GM13976 (cell line): ENCODE data around the gene SYT13.

ENCODE experiments used
- DNase-seq: peaks from one replicate; pipeline ENCODE4 v3.0.0; 2012; ENCODE audit warnings: low spot score
- CTCF ChIP-seq: IDR thresholded peaks from 2 replicates; pipeline ENCODE4 v1.5.1; 2012; ENCODE audit warnings: borderline replicate concordance, mild to moderate bottlenecking; ENCODE audit not compliant: insufficient read depth; ENCODE audit errors: extremely low read depth, missing control alignments, control extremely low read depth
- in situ Hi-C: fragments of 300-500 bp; cut with MboI; formaldehyde crosslinking; loops from one replicate; pipeline ENCODE4 v1.12.0; 2022; ENCODE audit warnings: low sequenced_read_pairs, mixed read lengths, inconsistent platforms; ENCODE audit not compliant: unreplicated experiment

The SYT13 gene

GRCh38 chr11:45322111-45322705 is 36.1 kb upstream of the SYT13 start:
- TF ChIP-seq CTCF, result no peak
- in situ Hi-C loops, result loop anchor here (10.0 kb wide), 1 partner anchor 207 kb away; no protein-coding TSS in a partner anchor
- no peak for DNase-seq

- in situ Hi-C loops, result loop anchor here (10.0 kb wide), 1 partner anchor 207 kb away; no protein-coding TSS in a partner anchor
- DNase-seq, result no peak
- TF ChIP-seq CTCF, result no peak
Observed at GRCh38 chr11:45321669-45322068, 35.5 kb upstream of the SYT13 start.

GRCh38 chr11:45321031-45321595 is 35.0 kb upstream of the SYT13 start:
- DNase-seq, result no peak
- in situ Hi-C loops, result loop anchor here (10.0 kb wide), 1 partner anchor 206 kb away; no protein-coding TSS in a partner anchor
- TF ChIP-seq CTCF, result no peak

GRCh38 chr11:45320371-45320770 is 34.2 kb upstream of the SYT13 start:
- no peak for TF ChIP-seq CTCF
- in situ Hi-C loops, result loop anchor here (10.0 kb wide), 1 partner anchor 206 kb away; no protein-coding TSS in a partner anchor
- DNase-seq, result no peak

- in situ Hi-C loops, result no loop called here
- no peak for TF ChIP-seq CTCF
- DNase-seq, result no peak
Observed at GRCh38 chr11:45319077-45319476, 32.9 kb upstream of the SYT13 start.

- no peak for DNase-seq
- no peak for TF ChIP-seq CTCF
- in situ Hi-C loops, result no loop called here
Observed at GRCh38 chr11:45318516-45318915, 32.4 kb upstream of the SYT13 start.
